ENCODE results near the gene NRG4.
"Not testable (repeated sequence)": the region's sequence is repeated elsewhere in the genome, so short reads cannot be mapped to it uniquely, and the experiment has no call there.

NRG4 gene

GRCh38 chr15:76011627-76012551 is at the start of gene NRG4:
TSS of gene NRG4 (minus strand) at chr15:76012424. CDS start at chr15:76011230, 1,194 bp downstream.
- Mint-ChIP-seq H3K4me3 (peak within 1 kb of the TSS; percentile 52), H3K9me3 (peaks cover 6% of the 10 kb centered on the region), H3K4me1 (peaks cover 3% of the 10 kb centered on the region)

GRCh38 chr15:76061700-76062099 is 49.5 kb upstream of the NRG4 start:
- ATAC-seq (ENCODE audit: low read depth) (no peak), DNase-seq (ENCODE audit: low spot score in 2 of 2) (no peak)
- Mint-ChIP-seq H3K4me1 (peaks cover 21% of the 10 kb centered on the region), H3K27ac (no peak overlapping the region), H3K27me3 (peaks cover 5% of the 10 kb centered on the region), H3K4me3 (no peak overlapping the region), H3K9me3 (no peaks in the 10 kb centered on the region), H3K36me3 (no peaks in the 10 kb centered on the region)

More at GRCh38 chr15:76011627-76012551, at the start of gene NRG4:
- H3K36me3 Mint-ChIP-seq: no peaks in the 10 kb centered on the region
- H3K27ac Mint-ChIP-seq: no peak within 1 kb of the TSS
- ATAC-seq (ENCODE audit: low read depth): no peak
- peaks cover 15% of the 10 kb centered on the region for H3K27me3 Mint-ChIP-seq
- no peak for DNase-seq (ENCODE audit: low spot score in 2 of 2)

- DNase-seq (ENCODE audit: low spot score in 2 of 2): peak; percentile 39 to 46
- ATAC-seq (ENCODE audit: low read depth): peak; percentile 57
- no peak overlapping the region for H3K27ac Mint-ChIP-seq
- no peaks in the 10 kb centered on the region for H3K9me3 Mint-ChIP-seq
- H3K36me3 Mint-ChIP-seq: no peaks in the 10 kb centered on the region
- H3K4me1 Mint-ChIP-seq: peaks cover 24% of the 10 kb centered on the region
- peaks cover 5% of the 10 kb centered on the region for H3K27me3 Mint-ChIP-seq
- peak overlapping the region; percentile 89 for H3K4me3 Mint-ChIP-seq
These were observed 48.1 kb upstream of the NRG4 start for GRCh38 chr15:76060118-76060989.

GRCh38 chr15:76059320-76060117 is 47.3 kb upstream of the NRG4 start, which contains the start of gene TMEM266:
TSS of gene TMEM266 (plus strand) at chr15:76059985. CDS start at chr15:76134264, 74,279 bp downstream.
- ATAC-seq (ENCODE audit: low read depth) (peak; percentile 13), DNase-seq (ENCODE audit: low spot score in 2 of 2) (peak; percentile 23 to 28)
- Mint-ChIP-seq H3K36me3 (no peaks in the 10 kb centered on the region), H3K9me3 (no peaks in the 10 kb centered on the region), H3K27ac (peak within 1 kb of the TSS; percentile 43), H3K4me1 (peaks cover 24% of the 10 kb centered on the region), H3K4me3 (peak within 1 kb of the TSS; percentile 89), H3K27me3 (peaks cover 1% of the 10 kb centered on the region)

GRCh38 chr15:76058714-76059319 is 46.6 kb upstream of the NRG4 start:
- no peaks in the 10 kb centered on the region for H3K9me3 Mint-ChIP-seq
- ATAC-seq (ENCODE audit: low read depth): no peak
- peak overlapping the region; percentile 43 for H3K27ac Mint-ChIP-seq
- peak overlapping the region; percentile 80 for H3K4me3 Mint-ChIP-seq
- H3K4me1 Mint-ChIP-seq: peaks cover 24% of the 10 kb centered on the region
- H3K27me3 Mint-ChIP-seq: peaks cover 1% of the 10 kb centered on the region
- no peaks in the 10 kb centered on the region for H3K36me3 Mint-ChIP-seq
- peak; percentile 4 to 15 for DNase-seq (ENCODE audit: low spot score in 2 of 2)

GRCh38 chr15:76057332-76058000 is 45.2 kb upstream of the NRG4 start:
- Mint-ChIP-seq H3K4me1 (peaks cover 24% of the 10 kb centered on the region), H3K4me3 (peak overlapping the region; percentile 56), H3K36me3 (no peaks in the 10 kb centered on the region), H3K9me3 (no peaks in the 10 kb centered on the region), H3K27ac (peak overlapping the region; percentile 67), H3K27me3 (peaks cover 1% of the 10 kb centered on the region)
- DNase-seq (ENCODE audit: low spot score in 2 of 2) (peak; percentile 37 to 42), ATAC-seq (ENCODE audit: low read depth) (peak; percentile 9)

GRCh38 chr15:76056931-76057330 is 44.7 kb upstream of the NRG4 start:
- peak overlapping the region; percentile 56 for H3K4me3 Mint-ChIP-seq
- peak overlapping the region; percentile 67 for H3K27ac Mint-ChIP-seq
- H3K36me3 Mint-ChIP-seq: no peaks in the 10 kb centered on the region
- H3K4me1 Mint-ChIP-seq: peaks cover 24% of the 10 kb centered on the region
- ATAC-seq (ENCODE audit: low read depth) (peak; percentile 86), DNase-seq (ENCODE audit: low spot score in 2 of 2) (peak; percentile 17 to 45)
- H3K9me3 Mint-ChIP-seq: no peaks in the 10 kb centered on the region
- peaks cover 1% of the 10 kb centered on the region for H3K27me3 Mint-ChIP-seq

GRCh38 chr15:76054201-76054600 is 42.0 kb upstream of the NRG4 start:
- H3K27me3 Mint-ChIP-seq; ATAC-seq (ENCODE audit: low read depth); H3K4me3 Mint-ChIP-seq; H3K36me3 Mint-ChIP-seq; DNase-seq (ENCODE audit: low spot score in 2 of 2); H3K9me3 Mint-ChIP-seq; H3K27ac Mint-ChIP-seq: not testable (repeated sequence)
- H3K4me1 Mint-ChIP-seq: peaks cover 16% of the 10 kb centered on the region

- Mint-ChIP-seq H3K4me1 (no peaks in the 10 kb centered on the region), H3K27ac (no peak overlapping the region), H3K4me3 (no peak overlapping the region), H3K36me3 (peaks cover 2% of the 10 kb centered on the region), H3K9me3 (peaks cover 15% of the 10 kb centered on the region), H3K27me3 (peaks cover 2% of the 10 kb centered on the region)
- DNase-seq (ENCODE audit: low spot score in 2 of 2) (no peak), ATAC-seq (ENCODE audit: low read depth) (no peak)
These were observed 26.3 kb upstream of the NRG4 start for GRCh38 chr15:76038512-76038911.

GRCh38 chr15:76035593-76035992 is 23.4 kb upstream of the NRG4 start:
- Mint-ChIP-seq H3K4me1 (no peaks in the 10 kb centered on the region), H3K27me3 (peaks cover 2% of the 10 kb centered on the region), H3K9me3 (peaks cover 5% of the 10 kb centered on the region), H3K36me3 (no peaks in the 10 kb centered on the region), H3K4me3 (no peak overlapping the region), H3K27ac (no peak overlapping the region)
- no peak for DNase-seq (ENCODE audit: low spot score in 2 of 2)
- ATAC-seq (ENCODE audit: low read depth): no peak

- H3K4me1 Mint-ChIP-seq: no peaks in the 10 kb centered on the region
- H3K27ac Mint-ChIP-seq: no peak overlapping the region
- H3K4me3 Mint-ChIP-seq: no peak overlapping the region
- H3K36me3 Mint-ChIP-seq: peaks cover 2% of the 10 kb centered on the region
- no peaks in the 10 kb centered on the region for H3K9me3 Mint-ChIP-seq
- DNase-seq (ENCODE audit: low spot score in 2 of 2) (no peak), ATAC-seq (ENCODE audit: low read depth) (no peak)
- H3K27me3 Mint-ChIP-seq: peaks cover 2% of the 10 kb centered on the region
These were observed 21.9 kb upstream of the NRG4 start for GRCh38 chr15:76034111-76034510.

- no peak for DNase-seq (ENCODE audit: low spot score in 2 of 2)
- no peak overlapping the region for H3K27ac Mint-ChIP-seq
- H3K36me3 Mint-ChIP-seq: peaks cover 2% of the 10 kb centered on the region
- peaks cover 2% of the 10 kb centered on the region for H3K9me3 Mint-ChIP-seq
- H3K27me3 Mint-ChIP-seq: peaks cover 2% of the 10 kb centered on the region
- H3K4me1 Mint-ChIP-seq: no peaks in the 10 kb centered on the region
- no peak overlapping the region for H3K4me3 Mint-ChIP-seq
- no peak for ATAC-seq (ENCODE audit: low read depth)
These were observed 21.2 kb upstream of the NRG4 start for GRCh38 chr15:76033438-76033837.

Data from memory B cell (primary cell).